ENCODE measurements around the gene GABRG3. TPM values are rescaled to one million over a fixed set of nuclear protein-coding genes. Genes with fewer than 3 reads are reported as not detected.
"Not testable (repeated sequence)": the region's sequence is repeated elsewhere in the genome, so short reads cannot be mapped to it uniquely, and the experiment has no call there.

The GABRG3 gene
- total and polyA plus RNA-seq, 5 donors, result under 0.01 TPM; not detected in 4

DNA sequence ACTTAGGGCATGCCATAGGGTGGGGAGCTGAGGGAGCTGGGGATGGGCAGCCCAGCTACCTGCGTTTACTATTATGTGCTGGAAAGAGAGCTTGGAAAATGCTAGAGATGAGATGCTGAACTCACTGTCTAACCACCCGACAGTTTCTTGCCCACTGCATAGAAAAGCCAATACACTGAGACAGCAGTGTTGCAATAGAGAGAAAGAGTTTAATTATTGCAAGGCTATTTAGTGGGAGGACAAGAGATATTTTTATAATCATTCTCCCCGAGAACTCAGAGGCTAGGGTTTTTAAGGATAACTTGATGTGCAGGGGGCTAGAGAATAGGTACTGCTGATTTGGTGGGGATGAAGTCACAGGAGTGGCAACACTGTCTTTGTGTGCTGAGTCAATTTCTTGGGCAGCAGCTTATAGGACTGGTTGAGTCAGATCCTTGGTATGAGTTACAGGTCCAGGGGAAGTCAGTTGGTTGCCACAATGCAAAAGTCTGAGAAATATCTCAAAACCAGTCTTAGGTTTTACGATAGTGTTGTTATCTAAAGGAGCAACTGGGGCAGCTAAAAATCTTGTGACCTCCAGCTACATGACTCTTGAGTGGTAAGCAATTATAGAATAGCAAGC is 205.9 kb downstream of the GABRG3 start:
- Histone ChIP-seq H3K9me3 (ENCODE audit: control insufficient read depth, low read length) (peaks cover 2% of the 10 kb centered on the region), H3K27me3 (ENCODE audit: control insufficient read depth, insufficient read depth) (no peaks in the 10 kb centered on the region), H3K27ac (ENCODE audit: low read length) (no peak overlapping the region), H3K4me1 (ENCODE audit: control insufficient read depth, insufficient read depth, low read length) (no peaks in the 10 kb centered on the region), H3K4me3 (ENCODE audit: low read length) (no peak overlapping the region)
- 83% methylated on average over 4 of the region's 4 CpGs for WGBS
- intact Hi-C loops (cut with DNase I), result loop anchor here in 1 of 4 donors (10.0 kb wide), 1 partner anchor 58 kb away; no protein-coding TSS in a partner anchor
- ATAC-seq (no peak), DNase-seq (no peak)

DNA sequence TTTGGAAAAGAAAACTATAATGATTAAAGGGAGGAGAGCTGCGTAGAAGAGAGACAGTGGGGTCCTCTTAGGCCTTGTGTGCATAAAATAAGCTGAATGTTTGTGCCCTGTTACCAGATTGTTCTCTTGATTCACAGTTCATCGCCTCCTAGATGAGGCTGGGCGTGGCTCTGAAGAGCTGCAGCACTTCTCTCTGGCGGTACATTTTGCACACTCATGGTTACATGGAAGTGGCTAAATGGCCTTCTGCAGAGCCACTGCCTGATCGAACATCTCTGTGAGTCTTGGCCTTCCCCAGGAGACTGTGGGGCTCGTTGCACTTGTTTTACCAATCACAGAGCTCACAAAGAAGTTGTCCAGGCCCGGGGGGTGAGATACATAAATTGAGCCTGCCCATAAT is 208.8 kb downstream of the GABRG3 start:
- H3K27me3 ChIP-seq (ENCODE audit: control insufficient read depth, insufficient read depth), result no peaks in the 10 kb centered on the region
- no peak for DNase-seq
- intact Hi-C loops (cut with DNase I), result loop anchor here in 1 of 4 donors (10.0 kb wide), 1 partner anchor 55 kb away; no protein-coding TSS in a partner anchor
- peaks cover 2% of the 10 kb centered on the region for H3K9me3 ChIP-seq (ENCODE audit: control insufficient read depth, low read length)
- H3K27ac ChIP-seq (ENCODE audit: low read length), result no peak overlapping the region
- ATAC-seq, result no peak
- H3K4me3 ChIP-seq (ENCODE audit: low read length), result no peak overlapping the region
- H3K4me1 ChIP-seq (ENCODE audit: control insufficient read depth, insufficient read depth, low read length), result no peaks in the 10 kb centered on the region
- 70% methylated on average over 7 of the region's 7 CpGs for WGBS

DNA sequence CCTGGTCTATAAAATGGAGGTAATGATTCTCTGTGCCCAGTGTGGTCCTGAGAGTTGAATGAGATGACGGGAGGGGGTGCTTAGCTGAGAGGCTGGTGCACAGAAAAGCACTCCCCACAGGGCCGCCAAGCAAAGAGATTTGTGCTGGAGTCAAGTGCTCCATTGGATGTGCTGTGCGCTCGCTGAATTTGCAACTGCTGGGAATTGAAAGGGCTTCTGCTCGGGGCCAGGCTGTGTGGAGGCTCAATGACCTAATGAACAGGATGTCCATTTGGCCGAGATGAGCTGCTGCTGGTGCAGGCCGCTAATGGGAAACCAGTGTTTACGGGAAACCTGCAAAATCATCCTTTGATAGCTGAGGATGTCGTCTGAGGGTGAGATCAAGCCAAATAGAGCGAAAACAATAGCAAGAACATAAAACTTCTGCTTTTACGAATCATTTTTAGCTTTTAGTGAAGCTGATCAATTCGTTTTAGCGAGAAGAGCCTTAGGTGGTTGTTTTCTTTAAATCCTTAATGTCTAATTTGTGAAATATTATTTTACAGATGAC is 211.7 kb downstream of the GABRG3 start:
- WGBS, result 72% methylated on average over 13 of the region's 13 CpGs
- Histone ChIP-seq H3K27me3 (ENCODE audit: control insufficient read depth, insufficient read depth) (no peaks in the 10 kb centered on the region), H3K9me3 (ENCODE audit: control insufficient read depth, low read length) (no peaks in the 10 kb centered on the region), H3K27ac (ENCODE audit: low read length) (no peak overlapping the region), H3K4me3 (ENCODE audit: low read length) (no peak overlapping the region), H3K4me1 (ENCODE audit: control insufficient read depth, insufficient read depth, low read length) (no peaks in the 10 kb centered on the region)
- intact Hi-C loops (cut with DNase I), result no loop called here
- DNase-seq (no peak), ATAC-seq (no peak)

DNA sequence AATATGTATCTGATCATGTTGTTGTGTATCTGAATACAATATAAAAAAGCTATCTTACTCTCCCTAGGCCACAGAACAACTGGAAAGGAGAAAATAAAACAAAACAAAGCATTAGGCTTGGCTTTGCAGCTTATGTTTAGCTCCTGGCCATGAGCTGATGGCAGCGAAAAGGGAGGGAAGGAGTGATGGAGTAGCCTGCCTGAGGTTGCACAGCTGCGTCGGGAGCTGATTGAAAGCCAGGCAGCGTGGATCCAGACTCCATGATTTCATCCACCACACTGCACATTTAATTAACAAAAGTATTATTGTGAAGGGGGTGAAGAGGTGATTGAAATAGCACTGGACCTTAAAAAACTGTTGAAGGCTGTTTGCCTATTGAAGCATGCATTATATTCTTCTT is 212.2 kb downstream of the GABRG3 start:
- no peaks in the 10 kb centered on the region for H3K9me3 ChIP-seq (ENCODE audit: control insufficient read depth, low read length)
- no peak overlapping the region for H3K27ac ChIP-seq (ENCODE audit: low read length)
- no peaks in the 10 kb centered on the region for H3K27me3 ChIP-seq (ENCODE audit: control insufficient read depth, insufficient read depth)
- 66% methylated on average over 4 of the region's 4 CpGs for WGBS
- no peak for DNase-seq
- no peaks in the 10 kb centered on the region for H3K4me1 ChIP-seq (ENCODE audit: control insufficient read depth, insufficient read depth, low read length)
- no peak overlapping the region for H3K4me3 ChIP-seq (ENCODE audit: low read length)
- ATAC-seq, result no peak
- intact Hi-C loops (cut with DNase I), result no loop called here

DNA sequence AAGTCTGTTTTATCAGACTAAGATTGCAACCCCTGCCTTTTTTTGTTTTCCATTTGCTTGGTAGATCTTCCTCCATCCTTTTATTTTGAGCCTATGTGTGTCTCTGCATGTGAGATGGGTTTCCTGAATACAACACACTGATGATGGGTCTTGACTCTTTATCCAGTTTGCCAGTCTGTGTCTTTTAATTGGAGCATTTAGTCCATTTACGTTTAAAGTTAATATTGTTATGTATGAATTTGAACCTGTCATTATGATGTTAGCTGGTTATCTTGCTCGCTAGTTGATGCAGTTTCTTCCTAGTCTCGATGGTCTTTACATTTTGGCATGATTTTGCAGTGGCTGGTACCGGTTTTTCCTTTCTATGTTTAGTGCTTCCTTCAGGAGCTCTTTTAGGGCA is 220.5 kb downstream of the GABRG3 start:
- WGBS, result 72% methylated on average over 4 of the region's 4 CpGs
- ATAC-seq; H3K27me3 ChIP-seq (ENCODE audit: control insufficient read depth, insufficient read depth); intact Hi-C loops (cut with DNase I); H3K4me3 ChIP-seq (ENCODE audit: low read length); H3K27ac ChIP-seq (ENCODE audit: low read length); H3K9me3 ChIP-seq (ENCODE audit: control insufficient read depth, low read length); DNase-seq; H3K4me1 ChIP-seq (ENCODE audit: control insufficient read depth, insufficient read depth, low read length): not testable (repeated sequence)

DNA sequence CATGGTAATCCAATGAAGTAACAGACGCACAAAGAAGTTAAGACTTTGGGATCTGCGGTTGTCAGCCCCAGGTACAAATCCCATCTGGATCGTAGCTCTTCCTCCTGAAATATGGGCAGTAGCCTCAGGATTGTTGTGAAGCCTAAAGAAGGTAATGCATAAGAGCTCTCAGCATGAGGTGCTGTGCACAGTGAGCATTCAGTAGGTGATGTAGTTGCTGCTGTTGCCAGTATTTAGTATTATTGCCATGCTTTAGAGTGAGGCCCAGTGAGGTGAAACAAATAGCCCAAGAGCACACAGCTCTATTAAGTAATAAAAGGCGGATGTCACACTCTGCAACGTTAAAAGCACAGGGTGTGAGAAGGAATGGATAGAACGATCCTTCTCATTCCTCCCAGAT is 225.7 kb downstream of the GABRG3 start:
- intact Hi-C loops (cut with DNase I), result no loop called here
- DNase-seq, result no peak
- H3K4me1 ChIP-seq (ENCODE audit: control insufficient read depth, insufficient read depth, low read length), result no peaks in the 10 kb centered on the region
- no peaks in the 10 kb centered on the region for H3K9me3 ChIP-seq (ENCODE audit: control insufficient read depth, low read length)
- WGBS, result 83% methylated on average over 6 of the region's 6 CpGs
- H3K27me3 ChIP-seq (ENCODE audit: control insufficient read depth, insufficient read depth), result no peaks in the 10 kb centered on the region
- ATAC-seq, result no peak
- no peak overlapping the region for H3K27ac ChIP-seq (ENCODE audit: low read length)
- H3K4me3 ChIP-seq (ENCODE audit: low read length), result no peak overlapping the region

DNA sequence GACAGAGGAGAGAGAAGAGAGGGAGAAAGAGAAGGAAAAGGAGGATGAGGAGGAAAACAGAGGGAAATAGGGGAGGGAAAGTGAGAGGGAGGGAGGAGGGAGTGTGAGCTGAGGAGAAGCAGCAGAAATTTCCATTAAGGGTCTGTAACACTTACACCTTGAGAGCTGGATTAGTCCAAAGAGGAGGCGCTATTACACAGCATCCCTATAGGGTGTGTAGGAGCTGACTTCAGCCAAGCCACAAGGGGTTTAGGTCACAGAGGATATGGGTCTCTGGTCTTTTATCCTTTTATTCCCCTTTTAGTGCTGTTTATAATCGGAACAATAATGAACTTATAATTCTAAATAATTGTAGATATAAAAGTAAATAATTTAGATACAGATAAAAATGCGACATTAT is 230.4 kb downstream of the GABRG3 start:
- Histone ChIP-seq H3K4me3 (ENCODE audit: low read length) (no peak overlapping the region), H3K27ac (ENCODE audit: low read length) (no peak overlapping the region), H3K27me3 (ENCODE audit: control insufficient read depth, insufficient read depth) (no peaks in the 10 kb centered on the region), H3K9me3 (ENCODE audit: control insufficient read depth, low read length) (no peaks in the 10 kb centered on the region), H3K4me1 (ENCODE audit: control insufficient read depth, insufficient read depth, low read length) (no peaks in the 10 kb centered on the region)
- 76% methylated on average over 3 of the region's 3 CpGs for WGBS
- intact Hi-C loops (cut with DNase I), result no loop called here
- DNase-seq, result no peak
- ATAC-seq, result no peak

DNA sequence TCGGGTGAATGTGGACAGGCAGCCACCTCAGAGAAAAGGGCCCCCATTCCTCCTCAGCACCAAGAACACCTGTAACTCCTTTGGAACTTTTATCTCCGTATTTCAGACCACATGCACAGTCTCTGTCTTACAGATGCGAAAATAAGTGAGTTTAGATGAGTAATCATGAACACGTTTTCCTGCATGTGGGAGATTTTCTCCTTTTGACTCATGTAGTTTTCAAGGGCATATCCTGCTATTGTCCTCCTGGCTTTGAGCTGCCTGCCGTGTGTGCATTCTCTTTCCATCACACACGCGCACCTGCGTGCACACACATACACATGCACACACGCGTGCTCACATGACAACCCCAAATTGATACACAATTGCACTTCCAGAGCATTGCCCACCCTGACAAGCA is 239.2 kb downstream of the GABRG3 start:
- Histone ChIP-seq H3K4me3 (ENCODE audit: low read length) (no peak overlapping the region), H3K9me3 (ENCODE audit: control insufficient read depth, low read length) (no peaks in the 10 kb centered on the region), H3K27me3 (ENCODE audit: control insufficient read depth, insufficient read depth) (no peaks in the 10 kb centered on the region), H3K27ac (ENCODE audit: low read length) (no peak overlapping the region), H3K4me1 (ENCODE audit: control insufficient read depth, insufficient read depth, low read length) (no peaks in the 10 kb centered on the region)
- 71% methylated on average over 10 of the region's 10 CpGs for WGBS
- DNase-seq (no peak), ATAC-seq (no peak)
- intact Hi-C loops (cut with DNase I), result no loop called here

DNA sequence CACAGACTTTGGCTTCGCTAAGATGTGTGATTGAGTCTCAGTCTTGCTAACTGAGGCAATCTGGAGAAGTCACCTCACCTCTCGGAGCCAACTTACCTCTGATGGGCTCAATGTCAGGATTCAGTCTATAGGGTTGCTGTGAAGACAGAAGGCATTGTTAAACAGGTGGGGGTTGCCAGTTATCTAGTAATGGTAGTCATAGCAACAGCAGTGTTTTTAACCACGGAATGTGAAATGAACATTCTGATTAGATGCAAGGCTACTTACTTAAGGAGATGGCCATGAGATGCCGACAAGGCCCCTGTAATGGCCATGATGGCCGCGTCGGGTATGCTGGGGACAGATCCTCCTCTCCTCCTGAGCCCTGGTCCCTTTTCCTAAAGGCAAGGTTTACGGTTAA is 243.1 kb downstream of the GABRG3 start:
- intact Hi-C loops (cut with DNase I), result no loop called here
- no peak for ATAC-seq
- H3K27me3 ChIP-seq (ENCODE audit: control insufficient read depth, insufficient read depth), result no peaks in the 10 kb centered on the region
- 73% methylated on average over 8 of the region's 8 CpGs for WGBS
- no peak for DNase-seq
- H3K9me3 ChIP-seq (ENCODE audit: control insufficient read depth, low read length), result no peaks in the 10 kb centered on the region
- no peak overlapping the region for H3K27ac ChIP-seq (ENCODE audit: low read length)
- H3K4me3 ChIP-seq (ENCODE audit: low read length), result no peak overlapping the region
- H3K4me1 ChIP-seq (ENCODE audit: control insufficient read depth, insufficient read depth, low read length), result no peaks in the 10 kb centered on the region

DNA sequence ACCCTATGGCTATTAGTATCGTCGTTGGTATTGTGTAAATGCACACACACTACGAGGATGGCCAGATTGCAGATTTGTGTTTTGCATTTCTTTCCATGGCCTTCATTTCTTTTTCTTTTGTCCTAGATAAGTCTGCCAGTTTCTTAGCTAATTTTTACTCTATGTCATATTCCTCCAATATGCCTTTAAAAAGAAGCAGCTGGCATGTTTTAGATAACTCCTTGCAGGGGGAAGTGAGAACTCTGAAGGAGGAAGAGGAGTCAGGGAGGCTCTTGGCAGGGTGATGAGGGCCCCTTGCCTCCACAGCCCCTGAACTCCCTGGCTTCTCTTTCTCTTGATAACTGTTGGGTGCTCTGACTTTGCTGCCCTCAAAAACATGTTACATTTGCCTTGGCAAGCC is 244.0 kb downstream of the GABRG3 start:
- no peak overlapping the region for H3K4me3 ChIP-seq (ENCODE audit: low read length)
- H3K4me1 ChIP-seq (ENCODE audit: control insufficient read depth, insufficient read depth, low read length), result no peaks in the 10 kb centered on the region
- intact Hi-C loops (cut with DNase I), result no loop called here
- no peaks in the 10 kb centered on the region for H3K27me3 ChIP-seq (ENCODE audit: control insufficient read depth, insufficient read depth)
- no peak overlapping the region for H3K27ac ChIP-seq (ENCODE audit: low read length)
- ATAC-seq (no peak), DNase-seq (no peak)
- H3K9me3 ChIP-seq (ENCODE audit: control insufficient read depth, low read length), result no peaks in the 10 kb centered on the region
- 47% methylated on average over 3 of the region's 3 CpGs for WGBS

DNA sequence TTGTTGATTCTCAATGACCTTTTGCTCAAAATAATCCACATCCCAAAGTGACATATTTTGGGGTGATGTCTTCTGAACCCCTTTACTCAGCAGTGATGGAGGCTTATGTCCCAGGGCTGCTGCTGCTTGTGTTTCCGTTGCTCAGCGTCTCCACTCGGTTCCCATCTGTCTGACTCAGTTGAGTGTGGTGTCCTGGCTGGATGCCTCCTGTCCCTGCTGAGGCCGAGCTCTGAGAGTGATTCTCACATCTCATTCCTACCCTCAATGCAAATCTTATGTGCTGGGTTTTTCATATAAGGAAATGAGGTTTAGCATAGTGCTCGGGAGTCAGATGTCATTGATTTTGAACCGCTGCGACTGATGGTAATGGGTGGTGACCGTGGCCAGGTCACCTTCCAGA is 247.4 kb downstream of the GABRG3 start:
- Histone ChIP-seq H3K27me3 (ENCODE audit: control insufficient read depth, insufficient read depth) (no peaks in the 10 kb centered on the region), H3K9me3 (ENCODE audit: control insufficient read depth, low read length) (no peaks in the 10 kb centered on the region), H3K4me1 (ENCODE audit: control insufficient read depth, insufficient read depth, low read length) (no peaks in the 10 kb centered on the region), H3K27ac (ENCODE audit: low read length) (no peak overlapping the region), H3K4me3 (ENCODE audit: low read length) (no peak overlapping the region)
- ATAC-seq (no peak), DNase-seq (no peak)
- intact Hi-C loops (cut with DNase I), result no loop called here
- WGBS, result 64% methylated on average over 8 of the region's 8 CpGs

DNA sequence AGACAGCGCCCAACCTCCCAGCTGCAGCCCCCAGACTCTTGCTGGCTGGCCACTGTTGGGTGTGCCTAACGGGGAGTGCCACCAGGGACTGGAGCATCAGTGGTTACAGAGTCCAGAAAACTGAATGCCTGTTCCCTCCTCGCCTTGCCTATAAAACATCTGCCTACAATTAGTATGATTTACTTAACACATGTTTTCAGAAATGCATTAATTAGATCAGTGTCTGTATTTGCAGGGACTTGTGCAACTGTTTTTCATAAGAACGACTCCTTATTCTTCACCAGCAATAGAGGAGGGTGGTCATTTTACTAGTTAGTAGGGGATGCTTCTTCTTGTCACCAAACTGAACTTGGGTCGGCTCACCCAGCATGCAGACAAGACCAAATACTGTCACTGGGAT is 248.7 kb downstream of the GABRG3 start:
- no peak for DNase-seq
- H3K4me1 ChIP-seq (ENCODE audit: control insufficient read depth, insufficient read depth, low read length), result no peaks in the 10 kb centered on the region

More for the DNA sequence above, 248.7 kb downstream of the GABRG3 start:
- no peak for ATAC-seq
- H3K4me3 ChIP-seq (ENCODE audit: low read length), result no peak overlapping the region
- no peaks in the 10 kb centered on the region for H3K27me3 ChIP-seq (ENCODE audit: control insufficient read depth, insufficient read depth)
- H3K9me3 ChIP-seq (ENCODE audit: control insufficient read depth, low read length), result no peaks in the 10 kb centered on the region
- 77% methylated on average over 5 of the region's 5 CpGs for WGBS
- intact Hi-C loops (cut with DNase I), result no loop called here
- H3K27ac ChIP-seq (ENCODE audit: low read length), result no peak overlapping the region
